Activated naive CD8-positive, alpha-beta T cell treated with anti-CD3 and anti-CD28 coated beads, Interleukin-2, amount 10 ng/mL, durations not matched to agents 7 days and 5 days (primary cell): ENCODE measurements around the gene B4GALNT1. TPM values are rescaled to one million over a fixed set of nuclear protein-coding genes. Genes with fewer than 3 reads are reported as not detected.
A peak's percentile ranks its signal among the peaks of the same experiment; 100 is the strongest.
"Not testable (repeated sequence)": the region's sequence is repeated elsewhere in the genome, so short reads cannot be mapped to it uniquely, and the experiment has no call there.

Experiments
- ATAC-seq: fragments of 150-1000 bp; cut with Tn5 transposase; one replicate; pipeline ENCODE4 v1.10.0; 2021; ENCODE audit warnings: low read depth, moderate library complexity
- POLR2A ChIA-PET: fragments of 350-600 bp; sonication (Branson Sonifier 250); formaldehyde crosslinking; loops from one replicate; lab custom pipeline; 2021; ENCODE audit warnings: antibody characterized with exemption; lab: Charles Lee
- DNase-seq: peaks from one replicate; pipeline ENCODE4 v3.0.0; 2021
- H3K27ac Mint-ChIP-seq: one replicate; pipeline ENCODE4 v1.8.0; 2022; ENCODE audit warnings: mild to moderate bottlenecking, mixed read lengths
- H3K27me3 Mint-ChIP-seq: one replicate; pipeline ENCODE4 v1.8.0; 2022; ENCODE audit warnings: mild to moderate bottlenecking, moderate library complexity, mixed read lengths
- H3K36me3 Mint-ChIP-seq: one replicate; pipeline ENCODE4 v1.8.0; 2021; ENCODE audit warnings: mild to moderate bottlenecking, mixed read lengths
- H3K4me1 Mint-ChIP-seq: one replicate; pipeline ENCODE4 v1.8.0; 2021; ENCODE audit warnings: mixed read lengths
- H3K4me3 Mint-ChIP-seq: one replicate; pipeline ENCODE4 v1.8.0; 2022; ENCODE audit warnings: mild to moderate bottlenecking, moderate library complexity, mixed read lengths
- H3K9me3 Mint-ChIP-seq: one replicate; pipeline ENCODE4 v1.8.0; 2021; ENCODE audit warnings: mixed read lengths
- total RNA-seq, 2 experiments: library from RNA; stranded (reverse); gene quantifications; one replicate each; pipeline ENCODE4 v1.2.3, GENCODE V29; 2021

The B4GALNT1 gene
- total RNA-seq, 2 experiments from 2014 or later = 0.65 to 0.80 TPM

DNA sequence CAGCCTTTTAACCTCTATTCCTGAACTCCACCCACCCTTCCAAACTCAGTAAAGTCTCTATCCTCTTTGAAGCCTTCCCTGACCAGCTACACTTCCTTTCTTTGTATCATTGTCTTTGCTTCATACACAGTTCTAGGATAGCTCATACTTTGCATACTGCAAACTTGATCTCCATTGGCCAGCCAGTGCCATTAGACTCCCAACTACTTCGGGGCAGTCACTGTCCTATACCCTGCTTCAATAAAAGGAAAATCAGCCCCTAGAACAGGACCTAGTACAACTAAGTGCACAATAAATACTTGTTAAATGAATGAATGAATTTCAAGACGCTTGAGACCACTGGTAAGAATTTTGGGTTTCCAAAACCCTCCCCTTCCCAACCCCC, 42.5 kb downstream of the B4GALNT1 start:
- H3K4me3 Mint-ChIP-seq = peak overlapping the region; percentile 89
- H3K9me3 Mint-ChIP-seq = no peaks in the 10 kb centered on the region
- no peak for ATAC-seq
- H3K27ac Mint-ChIP-seq = peak overlapping the region; percentile 72
- H3K36me3 Mint-ChIP-seq = no peaks in the 10 kb centered on the region
- H3K27me3 Mint-ChIP-seq = peaks cover 2% of the 10 kb centered on the region
- H3K4me1 Mint-ChIP-seq = peaks cover 21% of the 10 kb centered on the region
- no peak for DNase-seq
- POLR2A ChIA-PET = interaction anchor here (0.8 to 2.3 kb wide), 5 partner anchors 13 to 151 kb away, joined by 3 to 10 read pairs (median 4); partner anchors contain the start of genes ARHGEF25, DDIT3 and DTX3

- not testable (repeated sequence) for ATAC-seq, H3K27ac Mint-ChIP-seq, DNase-seq, H3K9me3 Mint-ChIP-seq, H3K36me3 Mint-ChIP-seq, H3K4me3 Mint-ChIP-seq, H3K27me3 Mint-ChIP-seq
- peaks cover 21% of the 10 kb centered on the region for H3K4me1 Mint-ChIP-seq
- POLR2A ChIA-PET = interaction anchor here (0.6 kb wide), 1 partner anchor 284 kb away, joined by 5 read pairs; no protein-coding TSS in a partner anchor
Observed at GRCh38 chr12:57588951-57589610, 43.9 kb downstream of the B4GALNT1 start.

DNA sequence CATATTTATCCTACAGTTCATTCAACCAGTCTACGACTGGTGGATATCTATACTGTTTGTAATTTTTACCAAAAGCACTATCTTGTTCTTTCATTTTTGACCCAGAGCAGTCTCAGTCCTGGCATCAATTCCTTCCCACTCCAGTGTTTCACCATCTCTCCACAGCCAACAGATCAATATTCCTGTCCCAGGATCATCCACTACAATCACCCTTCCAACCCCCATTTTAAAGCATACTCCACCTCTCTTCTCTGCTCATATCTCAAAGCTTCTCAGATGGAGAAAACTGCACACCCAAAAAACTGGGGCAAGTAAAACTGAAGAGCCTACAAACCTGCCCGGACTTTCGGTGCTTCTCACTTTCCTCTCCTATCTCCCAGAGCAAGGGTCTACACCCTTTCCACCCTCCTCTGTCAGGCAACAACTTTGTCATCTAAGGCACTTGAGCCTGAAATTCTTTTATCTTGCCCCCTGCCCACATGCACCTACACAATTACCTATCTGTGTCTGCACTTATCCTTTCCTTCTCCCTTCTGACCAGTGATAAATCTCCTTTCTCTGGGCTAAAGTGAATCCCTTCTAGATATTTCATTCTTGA, 46.1 kb downstream of the B4GALNT1 start:
- H3K4me3 Mint-ChIP-seq = no peak overlapping the region
- POLR2A ChIA-PET = no interaction called here
- peaks cover 7% of the 10 kb centered on the region for H3K27me3 Mint-ChIP-seq
- no peak overlapping the region for H3K27ac Mint-ChIP-seq
- ATAC-seq (no peak), DNase-seq (no peak)
- peaks cover 13% of the 10 kb centered on the region for H3K4me1 Mint-ChIP-seq
- H3K36me3 Mint-ChIP-seq = no peaks in the 10 kb centered on the region
- H3K9me3 Mint-ChIP-seq = no peaks in the 10 kb centered on the region

GRCh38 chr12:57586128-57586527, 46.9 kb downstream of the B4GALNT1 start:
- Mint-ChIP-seq H3K27ac (no peak overlapping the region), H3K27me3 (peaks cover 7% of the 10 kb centered on the region), H3K36me3 (no peaks in the 10 kb centered on the region), H3K4me3 (no peak overlapping the region), H3K9me3 (no peaks in the 10 kb centered on the region), H3K4me1 (peaks cover 8% of the 10 kb centered on the region)
- POLR2A ChIA-PET = no interaction called here
- ATAC-seq (no peak), DNase-seq (no peak)

GRCh38 chr12:57585156-57585555, 47.8 kb downstream of the B4GALNT1 start:
- DNase-seq (no peak), ATAC-seq (no peak)
- H3K36me3 Mint-ChIP-seq = no peaks in the 10 kb centered on the region
- H3K9me3 Mint-ChIP-seq = no peaks in the 10 kb centered on the region
- H3K27me3 Mint-ChIP-seq = peaks cover 7% of the 10 kb centered on the region
- H3K4me3 Mint-ChIP-seq = no peak overlapping the region
- H3K27ac Mint-ChIP-seq = no peak overlapping the region
- POLR2A ChIA-PET = interaction anchor here (0.7 kb wide), 1 partner anchor 267 kb away, joined by 5 read pairs; no protein-coding TSS in a partner anchor
- peaks cover 2% of the 10 kb centered on the region for H3K4me1 Mint-ChIP-seq

- H3K9me3 Mint-ChIP-seq = no peaks in the 10 kb centered on the region
- no peak for ATAC-seq
- peaks cover 7% of the 10 kb centered on the region for H3K27me3 Mint-ChIP-seq
- peaks cover 3% of the 10 kb centered on the region for H3K4me1 Mint-ChIP-seq
- no peaks in the 10 kb centered on the region for H3K36me3 Mint-ChIP-seq
- DNase-seq = no peak
- H3K27ac Mint-ChIP-seq = no peak overlapping the region
- no peak overlapping the region for H3K4me3 Mint-ChIP-seq
- POLR2A ChIA-PET = no interaction called here
Observed at GRCh38 chr12:57584690-57585089, 48.3 kb downstream of the B4GALNT1 start.

- H3K9me3 Mint-ChIP-seq = no peaks in the 10 kb centered on the region
- no peak for ATAC-seq
- peaks cover 7% of the 10 kb centered on the region for H3K27me3 Mint-ChIP-seq
- DNase-seq = no peak
- peaks cover 5% of the 10 kb centered on the region for H3K4me1 Mint-ChIP-seq
- POLR2A ChIA-PET = interaction anchor here (1.6 kb wide), 1 partner anchor 36 kb away, joined by 5 read pairs; no protein-coding TSS in a partner anchor
- H3K36me3 Mint-ChIP-seq = no peaks in the 10 kb centered on the region
- no peak overlapping the region for H3K4me3 Mint-ChIP-seq
- no peak overlapping the region for H3K27ac Mint-ChIP-seq
Observed at GRCh38 chr12:57584050-57584449, 49.0 kb downstream of the B4GALNT1 start.

DNA sequence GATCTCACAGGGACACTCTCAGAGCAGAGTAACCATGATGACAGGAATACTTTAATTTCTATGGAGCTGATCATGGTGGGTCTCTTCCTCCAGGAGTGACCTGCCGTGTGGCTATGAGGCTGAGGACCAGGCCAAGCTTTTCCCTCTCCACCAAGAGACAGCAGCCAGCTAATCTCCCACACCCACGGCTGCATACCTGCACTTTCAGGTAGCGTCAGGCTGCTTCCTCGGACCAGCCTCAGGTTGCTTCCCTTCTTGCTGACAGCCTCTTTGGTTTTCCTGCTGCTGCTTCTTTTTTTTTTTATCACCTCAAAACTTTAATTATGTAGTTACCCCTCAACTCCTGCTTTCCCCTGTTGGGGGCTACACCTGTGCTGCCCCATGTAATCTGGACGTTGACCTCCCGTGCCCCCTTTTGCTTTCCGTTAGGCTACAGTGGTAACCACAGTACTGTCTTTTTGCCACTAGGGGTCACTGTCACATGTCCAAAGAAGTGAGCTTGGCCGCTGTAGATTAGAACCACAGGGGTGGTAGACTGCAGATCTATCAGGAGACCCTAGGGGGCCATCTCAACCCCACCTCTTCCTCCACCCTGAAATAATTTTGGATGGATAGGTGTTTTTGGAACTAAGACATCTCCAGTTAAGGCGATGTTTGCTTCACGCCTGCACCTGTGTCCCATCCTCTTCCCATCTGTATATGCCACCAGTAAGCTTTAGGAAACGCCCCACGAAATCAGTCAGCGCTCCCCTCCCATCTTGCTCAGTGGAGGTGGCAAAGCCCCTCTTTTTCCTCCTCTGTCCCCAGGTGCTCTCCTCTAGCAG, 49.8 kb downstream of the B4GALNT1 start:
- H3K9me3 Mint-ChIP-seq = no peaks in the 10 kb centered on the region
- H3K27ac Mint-ChIP-seq = no peak overlapping the region
- no peak overlapping the region for H3K4me3 Mint-ChIP-seq
- peaks cover 7% of the 10 kb centered on the region for H3K27me3 Mint-ChIP-seq
- no peaks in the 10 kb centered on the region for H3K36me3 Mint-ChIP-seq
- ATAC-seq (peak; percentile 97), DNase-seq (peak; percentile 43)
- peaks cover 5% of the 10 kb centered on the region for H3K4me1 Mint-ChIP-seq
- POLR2A ChIA-PET = interaction anchor here (0.6 to 1.6 kb wide), 4 partner anchors 37 to 1717 kb away, joined by 3 to 5 read pairs (median 4); no protein-coding TSS in a partner anchor

- Mint-ChIP-seq H3K27me3 (peaks cover 7% of the 10 kb centered on the region), H3K9me3 (no peaks in the 10 kb centered on the region), H3K36me3 (no peaks in the 10 kb centered on the region), H3K4me3 (no peak overlapping the region), H3K27ac (no peak overlapping the region), H3K4me1 (peaks cover 5% of the 10 kb centered on the region)
- no peak for DNase-seq
- no peak for ATAC-seq
- POLR2A ChIA-PET = interaction anchor here (0.8 to 1.6 kb wide), 2 partner anchors 38 to 42 kb away, joined by 4 to 5 read pairs; no protein-coding TSS in a partner anchor
Observed at GRCh38 chr12:57582440-57582839, 50.6 kb downstream of the B4GALNT1 start.

DNA sequence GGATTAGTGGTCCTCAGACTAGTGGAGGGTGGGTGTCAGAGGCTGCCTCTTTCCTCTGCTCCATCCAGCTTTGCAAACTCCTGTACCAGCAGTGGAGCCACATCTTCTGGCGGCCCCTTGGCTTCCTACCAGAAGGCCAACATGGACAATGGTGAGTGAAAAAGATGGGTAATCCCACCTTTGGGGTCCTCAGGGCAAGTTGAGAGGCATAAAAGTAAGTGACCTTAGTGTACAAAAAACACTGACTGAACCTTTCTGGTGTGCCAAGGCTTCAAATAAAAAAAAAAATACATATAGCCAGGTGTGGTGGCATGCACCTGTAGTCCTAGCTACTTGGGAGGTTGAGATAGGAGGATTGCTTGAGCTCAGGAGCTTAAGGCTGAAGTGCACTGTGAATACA, 51.2 kb downstream of the B4GALNT1 start:
- Mint-ChIP-seq H3K36me3 (no peaks in the 10 kb centered on the region), H3K4me1 (peaks cover 5% of the 10 kb centered on the region), H3K4me3 (no peak overlapping the region), H3K27ac (no peak overlapping the region), H3K27me3 (peaks cover 7% of the 10 kb centered on the region), H3K9me3 (no peaks in the 10 kb centered on the region)
- POLR2A ChIA-PET = interaction anchor here (1.1 kb wide), 1 partner anchor 57 kb away, joined by 4 read pairs; no protein-coding TSS in a partner anchor
- DNase-seq (no peak), ATAC-seq (no peak)

- POLR2A ChIA-PET = no interaction called here
- H3K27me3 Mint-ChIP-seq = peaks cover 4% of the 10 kb centered on the region
- no peaks in the 10 kb centered on the region for H3K36me3 Mint-ChIP-seq
- no peak for DNase-seq
- H3K4me3 Mint-ChIP-seq = no peak overlapping the region
- no peaks in the 10 kb centered on the region for H3K9me3 Mint-ChIP-seq
- ATAC-seq = no peak
- H3K4me1 Mint-ChIP-seq = peaks cover 5% of the 10 kb centered on the region
- no peak overlapping the region for H3K27ac Mint-ChIP-seq
Observed at GRCh38 chr12:57580466-57580795, 52.6 kb downstream of the B4GALNT1 start.

DNA sequence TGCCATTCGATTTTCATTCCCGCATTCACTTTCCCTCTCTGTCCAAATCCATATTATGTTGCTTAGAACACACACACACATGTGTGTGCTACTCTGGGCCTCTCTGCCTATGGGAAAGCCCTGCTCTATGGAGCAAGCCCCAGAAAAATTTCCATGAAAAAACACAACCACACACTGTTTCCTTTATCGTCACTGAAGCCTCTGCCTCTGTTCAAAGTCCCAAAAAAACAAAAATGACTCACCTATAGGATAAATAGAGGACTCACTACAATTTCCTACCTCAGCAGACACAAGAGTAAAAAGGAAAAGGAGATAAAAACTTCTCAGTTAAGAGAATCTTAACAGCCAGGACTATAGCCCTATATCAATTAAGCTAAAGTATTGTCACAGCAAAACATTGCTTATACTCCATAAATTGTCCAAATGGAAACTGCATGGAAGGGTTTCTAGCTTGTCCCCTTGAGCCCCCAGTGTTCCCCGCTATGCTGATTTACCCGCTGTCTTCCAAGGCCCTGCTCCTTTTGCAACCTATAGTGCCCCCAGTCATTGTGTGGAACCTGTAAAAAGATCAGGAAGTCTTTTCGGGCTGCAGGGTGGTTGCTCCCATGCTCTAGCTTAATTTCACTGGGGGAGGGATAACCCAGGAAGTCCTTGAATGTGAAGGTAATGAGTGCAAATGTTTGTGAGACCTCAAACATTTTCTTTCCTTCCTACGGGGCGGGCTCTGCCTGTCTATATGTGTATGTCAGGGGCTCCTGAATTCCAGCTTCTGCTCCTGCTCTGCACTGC, 53.1 kb downstream of the B4GALNT1 start:
- POLR2A ChIA-PET = no interaction called here
- H3K4me3 Mint-ChIP-seq = no peak overlapping the region
- H3K36me3 Mint-ChIP-seq = no peaks in the 10 kb centered on the region
- no peaks in the 10 kb centered on the region for H3K27me3 Mint-ChIP-seq
- peaks cover 5% of the 10 kb centered on the region for H3K4me1 Mint-ChIP-seq
- ATAC-seq = no peak
- no peaks in the 10 kb centered on the region for H3K9me3 Mint-ChIP-seq
- DNase-seq = no peak
- H3K27ac Mint-ChIP-seq = no peak overlapping the region

GRCh38 chr12:57579011-57579410, 54.0 kb downstream of the B4GALNT1 start:
- Mint-ChIP-seq H3K27ac (no peak overlapping the region), H3K4me3 (no peak overlapping the region), H3K36me3 (no peaks in the 10 kb centered on the region), H3K9me3 (no peaks in the 10 kb centered on the region), H3K4me1 (peaks cover 5% of the 10 kb centered on the region), H3K27me3 (no peaks in the 10 kb centered on the region)
- POLR2A ChIA-PET = no interaction called here
- DNase-seq (no peak), ATAC-seq (no peak)
